Trophoblast cell (in vitro differentiated cells and primary cell): ENCODE measurements around the gene C3.

Source experiments
- DNase-seq, 2 donors: peaks; one replicate each; pipeline ENCODE4 v3.0.0-alpha.2; 2016
- H2AFZ ChIP-seq: 2 replicates; pipeline ENCODE4 v1.6.1; 2013; ENCODE audit warnings: low read length, moderate library complexity, mild to moderate bottlenecking; ENCODE audit not compliant: insufficient read depth, poor library complexity
- H2AK5ac ChIP-seq: 2 replicates; pipeline ENCODE4 v1.6.1; 2013; ENCODE audit warnings: mild to moderate bottlenecking, low read length
- H2BK120ac ChIP-seq: 2 replicates; pipeline ENCODE4 v1.6.1; 2013; ENCODE audit warnings: low read length, mild to moderate bottlenecking, moderate library complexity; ENCODE audit not compliant: insufficient read depth, poor library complexity
- H2BK12ac ChIP-seq: 2 replicates; pipeline ENCODE4 v1.6.1; 2013; ENCODE audit warnings: mild to moderate bottlenecking, low read length, moderate library complexity
- H2BK5ac ChIP-seq: 2 replicates; pipeline ENCODE4 v1.6.1; 2013; ENCODE audit warnings: low read length, low read depth, moderate library complexity, mild to moderate bottlenecking; ENCODE audit not compliant: poor library complexity
- H3K14ac ChIP-seq: 2 replicates; pipeline ENCODE4 v1.6.1; 2013; ENCODE audit warnings: mild to moderate bottlenecking, low read length
- H3K18ac ChIP-seq: 2 replicates; pipeline ENCODE4 v1.6.1; 2013; ENCODE audit warnings: mild to moderate bottlenecking, low read length
- H3K23ac ChIP-seq: 2 replicates; pipeline ENCODE4 v1.6.1; 2013; ENCODE audit warnings: low read length
- H3K27ac ChIP-seq: 2 replicates; pipeline ENCODE4 v1.5.1; 2013; ENCODE audit warnings: low read depth, mild to moderate bottlenecking, inconsistent platforms, low read length, moderate library complexity
- H3K27me3 ChIP-seq: 2 replicates; pipeline ENCODE4 v1.6.1; 2013; ENCODE audit warnings: inconsistent platforms, mild to moderate bottlenecking, low read length, moderate library complexity; ENCODE audit not compliant: insufficient read depth
- H3K36me3 ChIP-seq, 2 experiments: 1 replicate in 1 of 2; 2 replicates in 1 of 2; pipeline ENCODE4 v1.6.1; 2013; ENCODE audit warnings: low read length in 2 of 2, mild to moderate bottlenecking in 2 of 2, moderate library complexity in 1 of 2; ENCODE audit not compliant: insufficient read depth in 2 of 2, control insufficient read depth in 1 of 2
- H3K4ac ChIP-seq: 2 replicates; pipeline ENCODE4 v1.6.1; 2013; ENCODE audit warnings: low read depth, mild to moderate bottlenecking, low read length, moderate library complexity
- H3K4me1 ChIP-seq, 2 experiments: 1 replicate in 1 of 2; 2 replicates in 1 of 2; pipeline ENCODE4 v1.6.1; 2013; ENCODE audit warnings: low read length in 2 of 2, mild to moderate bottlenecking in 2 of 2, moderate library complexity in 1 of 2; ENCODE audit not compliant: insufficient read depth in 2 of 2, control insufficient read depth in 1 of 2
- H3K4me2 ChIP-seq: 2 replicates; pipeline ENCODE4 v1.6.1; 2013; ENCODE audit warnings: inconsistent platforms, mild to moderate bottlenecking, low read length, moderate library complexity
- H3K4me3 ChIP-seq: 2 replicates; pipeline ENCODE4 v1.5.1; 2013; ENCODE audit warnings: mild to moderate bottlenecking, low read depth, low read length, inconsistent platforms
- H3K79me1 ChIP-seq: one replicate; pipeline ENCODE4 v1.6.1; 2013; ENCODE audit warnings: low read length
- H3K79me2 ChIP-seq: 2 replicates; pipeline ENCODE4 v1.6.1; 2013; ENCODE audit warnings: low read length, mild to moderate bottlenecking; ENCODE audit not compliant: control insufficient read depth, insufficient read depth, poor library complexity
- H3K9ac ChIP-seq: 2 replicates; pipeline ENCODE4 v1.6.1; 2013; ENCODE audit warnings: mild to moderate bottlenecking, low read length
- H3K9me3 ChIP-seq: 2 replicates; pipeline ENCODE4 v1.6.1; 2013; ENCODE audit warnings: low read depth, mild to moderate bottlenecking, control low read depth, inconsistent platforms, low read length; ENCODE audit not compliant: insufficient read depth
- H4K12ac ChIP-seq: 2 replicates; pipeline ENCODE4 v1.6.1; 2013; ENCODE audit warnings: low read depth, mild to moderate bottlenecking, low read length, moderate library complexity
- H4K8ac ChIP-seq: 2 replicates; pipeline ENCODE4 v1.6.1; 2013; ENCODE audit warnings: low read depth, mild to moderate bottlenecking, low read length, moderate library complexity
- H4K91ac ChIP-seq: one replicate; pipeline ENCODE4 v1.6.1; 2013; ENCODE audit warnings: low read depth, mild to moderate bottlenecking, low read length, moderate library complexity
- WGBS: extraction: QIAGEN DNeasy Blood & Tissue Kit; methylation state at CpG from one replicate; pipeline ENCODE4 v1.1.7; 2013; ENCODE audit warnings: missing lambda C conversion rate; ENCODE audit not compliant: insufficient read length, insufficient coverage; ENCODE audit errors: extremely low coverage; 5-methylcytosine and 5-hydroxymethylcytosine counted together

C3 gene

DNA sequence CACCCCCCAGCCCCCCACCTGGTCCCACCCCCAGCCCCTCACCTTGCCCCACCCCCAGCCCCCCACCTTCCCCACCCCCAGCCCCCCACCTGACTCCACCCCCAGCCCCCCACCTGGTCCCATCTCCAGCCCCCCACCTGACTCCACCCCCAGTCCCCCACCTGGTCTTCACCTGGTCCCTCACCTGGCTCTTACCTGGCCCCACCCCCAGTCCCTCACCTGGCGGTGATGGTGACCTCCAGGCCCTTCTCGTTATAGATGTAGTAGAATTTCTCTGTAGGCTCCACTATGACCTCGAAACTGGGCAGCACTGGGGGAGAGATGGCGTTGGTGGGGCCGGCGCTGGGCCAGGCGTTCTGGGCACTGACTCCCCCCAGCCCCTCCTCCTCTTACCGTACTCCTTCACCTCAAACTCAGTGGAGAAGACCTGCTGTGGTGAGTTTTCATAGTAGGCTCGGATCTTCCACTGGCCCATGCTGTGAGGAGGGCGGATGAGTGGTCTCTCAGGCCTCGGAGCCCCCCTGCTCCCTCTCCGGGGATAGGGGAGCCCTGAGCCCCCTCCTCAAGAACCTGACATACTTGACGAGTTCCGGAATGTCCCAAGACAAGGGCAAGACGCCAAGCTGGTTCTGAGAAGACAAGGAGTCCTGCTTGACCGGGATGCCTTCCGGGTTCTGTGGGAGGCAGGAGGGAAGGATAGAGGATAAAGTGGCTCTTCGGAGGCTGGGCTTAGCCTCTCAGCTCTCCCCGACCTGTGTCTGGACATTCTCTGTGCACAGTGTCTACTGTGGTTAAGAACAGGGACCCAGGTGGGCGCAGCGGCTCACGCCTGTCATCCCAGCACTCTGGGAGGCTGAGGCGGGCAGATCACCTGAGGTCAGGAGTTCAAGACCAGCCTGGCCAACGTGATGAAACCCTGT lies 6.4 kb downstream of the C3 start:
- Histone ChIP-seq H3K79me1 (no peaks in the 10 kb centered on the region), H2AK5ac (no peak overlapping the region), H3K4me1 (peaks cover 0 to 2% of the 10 kb centered on the region in 2 experiments), H3K14ac (no peak overlapping the region), H4K8ac (no peak overlapping the region), H3K9ac (no peak overlapping the region), H3K36me3 (no peaks in the 10 kb centered on the region), H4K91ac (no peak overlapping the region), H2BK5ac (no peak overlapping the region), H3K4me3 (no peak overlapping the region), H4K12ac (no peak overlapping the region), H3K4me2 (no peak overlapping the region), H2BK120ac (no peak overlapping the region), H2BK12ac (no peak overlapping the region), H3K18ac (no peak overlapping the region), H3K23ac (no peak overlapping the region), H3K4ac (no peak overlapping the region), H3K79me2 (no peaks in the 10 kb centered on the region), H3K27me3 (peaks cover 11% of the 10 kb centered on the region), H3K27ac (no peak overlapping the region), H2AFZ (no peak overlapping the region), H3K9me3 (peaks cover 13% of the 10 kb centered on the region)
- no CpG with 5 or more reads among the region's 24 CpGs for WGBS
- no peak for DNase-seq

DNA sequence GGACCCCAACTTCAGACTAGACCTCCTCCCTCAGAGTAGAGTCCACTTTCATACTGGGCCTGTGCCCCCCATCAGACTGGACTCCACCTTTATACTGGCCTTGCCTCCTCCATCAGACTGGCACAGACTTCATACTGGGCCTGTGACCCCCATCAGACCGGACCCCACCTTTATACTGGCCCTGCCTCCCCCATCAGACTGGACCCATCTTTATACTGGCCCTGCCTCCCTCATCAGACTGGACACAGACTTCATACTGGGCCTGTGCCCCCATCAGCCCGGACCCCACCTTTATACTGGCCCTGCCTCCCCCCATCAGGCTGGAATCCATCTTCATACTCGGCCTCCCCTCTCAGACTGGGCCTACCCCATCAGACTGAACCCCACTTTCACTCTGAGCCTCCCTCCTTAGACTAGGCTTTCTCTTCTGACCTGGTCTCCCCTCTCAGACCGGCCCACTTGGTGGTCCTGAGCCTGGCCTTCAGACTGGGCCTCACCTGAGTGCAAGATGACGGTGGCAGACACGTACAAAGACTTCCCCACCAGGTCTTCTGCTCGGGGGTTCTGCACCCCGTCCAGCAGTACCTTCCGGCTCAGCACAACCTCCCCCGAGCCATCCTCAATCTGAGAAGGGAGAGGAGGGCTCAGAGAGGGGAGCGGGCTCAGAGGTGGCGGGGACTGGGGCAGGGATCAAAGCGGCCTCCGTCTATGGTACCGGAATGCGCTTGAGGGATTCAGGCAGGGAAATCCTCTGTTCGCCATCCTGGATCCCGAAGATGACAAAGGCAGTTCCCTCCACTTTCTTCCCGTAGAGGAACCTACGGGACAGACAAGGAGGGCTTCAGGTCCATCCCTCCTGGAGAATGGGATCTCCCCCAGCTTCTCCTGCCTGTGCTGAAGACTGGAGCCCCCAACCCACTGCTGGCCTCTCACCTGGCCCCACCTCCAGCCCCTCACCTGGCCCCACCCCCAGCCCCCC lies 7.5 kb downstream of the C3 start:
- Histone ChIP-seq H4K8ac (no peak overlapping the region), H2AFZ (no peak overlapping the region), H2BK120ac (no peak overlapping the region), H3K4me1 (peaks cover 0 to 2% of the 10 kb centered on the region in 2 experiments), H3K4me2 (no peak overlapping the region), H4K12ac (no peak overlapping the region), H3K14ac (no peak overlapping the region), H2BK5ac (no peak overlapping the region), H3K79me1 (no peaks in the 10 kb centered on the region), H3K79me2 (no peaks in the 10 kb centered on the region), H2AK5ac (no peak overlapping the region), H3K9ac (no peak overlapping the region), H3K36me3 (no peaks in the 10 kb centered on the region), H3K27ac (no peak overlapping the region), H2BK12ac (no peak overlapping the region), H3K9me3 (peaks cover 13% of the 10 kb centered on the region), H3K4me3 (no peak overlapping the region), H4K91ac (no peak overlapping the region), H3K18ac (no peak overlapping the region), H3K23ac (no peak overlapping the region), H3K4ac (no peak overlapping the region), H3K27me3 (peaks cover 11% of the 10 kb centered on the region)
- no CpG with 5 or more reads among the region's 20 CpGs for WGBS
- DNase-seq, result no peak

GRCh38 chr19:6712231-6712630 lies 8.2 kb downstream of the C3 start:
- Histone ChIP-seq H4K91ac (no peak overlapping the region), H3K27me3 (peaks cover 11% of the 10 kb centered on the region)

GRCh38 chr19:6711605-6712004 lies 8.8 kb downstream of the C3 start:
- Histone ChIP-seq H4K91ac (no peak overlapping the region), H3K9ac (no peak overlapping the region), H2BK12ac (no peak overlapping the region), H2AFZ (no peak overlapping the region), H3K36me3 (no peaks in the 10 kb centered on the region), H4K8ac (no peak overlapping the region), H3K79me1 (no peaks in the 10 kb centered on the region), H3K4me1 (peaks cover 0 to 2% of the 10 kb centered on the region in 2 experiments), H3K14ac (no peak overlapping the region), H3K27me3 (peaks cover 11% of the 10 kb centered on the region), H3K18ac (no peak overlapping the region), H2BK5ac (no peak overlapping the region), H3K79me2 (no peaks in the 10 kb centered on the region), H3K23ac (no peak overlapping the region), H2BK120ac (no peak overlapping the region), H4K12ac (no peak overlapping the region), H2AK5ac (no peak overlapping the region), H3K4me2 (no peak overlapping the region), H3K27ac (no peak overlapping the region), H3K9me3 (peaks cover 6% of the 10 kb centered on the region), H3K4ac (no peak overlapping the region), H3K4me3 (no peak overlapping the region)
- DNase-seq, result no peak
- WGBS, result no CpG with 5 or more reads among the region's 10 CpGs

More at GRCh38 chr19:6712231-6712630, 8.2 kb downstream of the C3 start:
- WGBS, result no CpG with 5 or more reads among the region's 16 CpGs
- Histone ChIP-seq H3K79me2 (no peaks in the 10 kb centered on the region), H3K79me1 (no peaks in the 10 kb centered on the region), H3K4me2 (no peak overlapping the region), H3K9me3 (peaks cover 7% of the 10 kb centered on the region), H3K18ac (no peak overlapping the region), H3K4ac (no peak overlapping the region), H2AFZ (no peak overlapping the region), H2BK5ac (no peak overlapping the region), H3K9ac (no peak overlapping the region), H3K4me3 (no peak overlapping the region), H2AK5ac (no peak overlapping the region), H4K8ac (no peak overlapping the region), H3K4me1 (peaks cover 0 to 2% of the 10 kb centered on the region in 2 experiments), H2BK12ac (no peak overlapping the region), H4K12ac (no peak overlapping the region), H2BK120ac (no peak overlapping the region), H3K23ac (no peak overlapping the region), H3K14ac (no peak overlapping the region), H3K27ac (no peak overlapping the region), H3K36me3 (no peaks in the 10 kb centered on the region)
- DNase-seq, result no peak
